GM19328 (cell line): ENCODE measurements around the gene HNRNPL.
"Not testable (repeated sequence)": the region's sequence is repeated elsewhere in the genome, so short reads cannot be mapped to it uniquely, and the experiment has no call there.

Experiments used
- ATAC-seq: cut with Tn5 transposase; IDR thresholded peaks from one replicate; pipeline ENCODE4 v1.9.1; 2021; ENCODE audit warnings: mild to moderate bottlenecking, moderate library complexity; ENCODE audit not compliant: unreplicated experiment

The HNRNPL gene

DNA sequence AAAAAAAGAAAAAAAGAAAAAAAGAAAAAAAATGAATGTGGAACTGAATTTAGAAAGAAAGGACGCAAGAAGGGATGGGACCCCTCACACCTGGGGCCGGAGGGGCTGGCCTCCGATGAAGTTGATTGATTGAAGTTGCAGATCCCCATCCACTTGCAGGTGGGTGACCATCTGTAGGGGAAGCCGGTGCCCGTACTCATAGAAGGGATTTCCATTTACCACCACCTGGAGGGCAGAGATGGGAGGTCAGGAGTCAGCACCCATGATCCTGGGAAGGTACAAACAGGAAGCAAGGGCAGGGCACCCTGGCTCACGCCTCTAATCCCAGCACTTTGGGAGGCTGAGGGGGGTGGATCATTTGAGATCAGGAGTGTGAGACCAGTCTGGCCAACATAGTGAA lies 43.4 kb downstream of the HNRNPL start:
- no peak for ATAC-seq

DNA sequence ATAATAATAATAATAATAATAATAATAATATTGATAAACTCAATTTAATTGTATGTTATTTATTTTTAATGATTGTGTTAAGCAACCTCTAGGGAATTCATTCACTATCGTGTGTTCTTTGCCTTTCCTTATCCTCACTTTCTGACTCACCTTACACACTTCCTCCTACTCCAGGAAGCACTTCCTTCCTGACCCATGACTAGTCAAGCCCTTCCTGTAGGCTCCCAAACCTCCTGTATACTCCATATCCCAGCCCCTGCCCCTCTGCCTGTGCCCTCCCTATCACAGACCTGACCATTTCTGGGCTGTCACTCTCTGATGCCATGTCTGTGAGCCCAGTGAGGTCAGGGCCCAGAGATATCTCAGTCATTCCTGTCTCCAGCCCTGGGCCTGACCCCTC lies 44.6 kb downstream of the HNRNPL start:
- ATAC-seq: no peak

DNA sequence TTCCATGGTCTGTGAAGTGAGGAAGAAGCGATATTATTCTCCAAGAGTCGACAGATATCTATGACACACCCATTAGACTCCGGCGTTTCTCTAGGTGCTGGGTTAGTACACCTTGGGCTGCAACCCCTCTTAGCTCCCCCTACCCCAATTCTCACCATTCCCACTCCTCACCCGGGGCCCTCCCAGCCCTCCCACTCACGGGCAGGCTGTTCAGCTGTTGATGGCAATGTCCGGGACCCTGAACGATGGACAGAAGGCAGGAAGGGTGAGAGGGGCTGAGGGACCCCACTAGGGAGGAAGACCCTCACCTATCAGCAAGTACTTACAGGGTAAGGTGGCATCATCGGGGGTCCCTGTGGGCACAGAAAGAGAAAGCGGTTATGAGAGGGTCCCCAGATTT lies 46.2 kb downstream of the HNRNPL start:
- ATAC-seq: no peak

DNA sequence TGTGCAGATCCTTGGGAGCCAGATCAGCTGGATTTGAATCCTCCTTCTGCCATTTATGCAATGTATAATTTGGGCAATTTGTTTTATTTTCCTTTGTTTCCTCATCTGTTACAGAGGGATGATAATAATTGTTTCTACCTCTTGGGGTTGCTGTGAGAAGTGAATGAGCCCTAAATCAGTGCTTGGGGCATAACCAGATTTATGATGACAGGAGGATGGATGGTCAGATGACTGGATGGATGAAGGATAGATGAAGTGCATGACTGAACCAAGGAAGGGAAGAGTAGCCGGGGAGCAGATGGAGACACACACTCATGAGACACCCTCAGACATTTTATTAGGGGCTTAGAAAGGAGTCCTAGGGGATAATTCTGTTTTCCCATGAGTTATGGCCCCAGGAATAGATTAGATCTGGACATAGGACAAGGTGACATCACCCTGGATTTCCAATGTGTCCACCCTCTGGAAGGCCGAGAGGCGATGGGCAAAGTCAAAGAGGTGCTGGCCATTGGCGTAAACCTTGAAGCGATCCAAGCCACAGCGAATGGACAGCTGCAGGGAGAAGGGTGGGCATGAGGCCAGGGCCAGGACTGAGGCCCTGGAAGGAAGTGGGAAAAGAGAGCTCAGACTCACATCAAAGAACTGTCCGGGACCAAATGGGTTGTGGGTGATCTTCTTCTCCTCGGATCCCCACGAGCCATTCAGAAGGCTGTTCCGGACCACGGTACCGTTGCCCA lies 48.3 kb downstream of the HNRNPL start:
- ATAC-seq: no peak

DNA sequence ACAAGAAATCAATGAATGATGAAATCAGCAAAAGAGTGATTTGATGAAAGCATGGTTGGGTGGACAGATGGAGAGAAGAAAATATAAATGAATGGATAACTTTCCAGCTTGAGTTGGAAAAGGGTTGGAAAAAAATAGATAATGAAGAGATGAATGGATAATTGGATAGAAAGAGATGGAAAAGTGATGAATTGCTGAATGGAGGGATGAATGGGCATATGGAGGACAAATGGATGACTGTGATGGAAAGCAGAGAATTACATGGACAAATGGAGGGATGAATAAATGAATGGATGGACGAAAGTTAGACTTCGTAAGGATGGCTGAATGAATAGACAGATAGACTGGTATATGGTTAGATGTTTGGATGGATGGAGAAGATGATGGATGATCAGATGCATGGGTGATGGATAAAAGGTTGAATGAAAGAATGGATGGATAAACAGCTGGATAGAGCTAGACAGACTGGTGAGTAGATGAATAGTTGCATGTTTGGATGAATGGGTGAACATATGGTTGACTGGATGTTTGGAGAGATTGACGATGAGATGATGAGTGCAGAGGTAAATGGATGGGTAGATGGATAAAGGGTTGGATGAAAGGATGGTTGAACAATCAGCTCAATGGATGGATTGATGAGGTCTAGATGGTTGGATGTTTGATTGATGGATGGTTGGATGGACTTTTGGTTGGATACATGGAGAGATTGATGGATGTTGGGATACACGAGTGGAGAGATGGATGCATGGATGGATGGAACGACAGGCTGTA lies 49.0 kb downstream of the HNRNPL start:
- ATAC-seq: no peak

DNA sequence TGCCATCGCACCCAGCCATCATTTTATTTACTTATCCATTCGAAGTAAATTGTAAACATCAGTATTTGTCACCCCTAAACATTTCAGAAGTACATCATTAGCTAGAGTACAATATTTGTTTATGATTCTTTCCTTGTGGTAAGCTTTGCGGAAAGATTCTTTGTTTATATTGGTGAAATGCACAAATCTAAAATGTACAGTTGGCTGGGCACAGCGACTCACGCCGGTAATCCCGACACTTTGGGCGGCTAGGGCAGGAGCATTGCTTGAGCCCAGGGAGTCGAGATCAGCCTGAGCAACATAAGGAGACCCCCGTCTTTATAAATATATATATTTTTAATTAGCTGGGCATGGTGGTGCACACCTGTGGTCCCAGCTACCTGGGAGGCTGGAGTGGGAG lies 50.7 kb downstream of the HNRNPL start:
- no peak for ATAC-seq

DNA sequence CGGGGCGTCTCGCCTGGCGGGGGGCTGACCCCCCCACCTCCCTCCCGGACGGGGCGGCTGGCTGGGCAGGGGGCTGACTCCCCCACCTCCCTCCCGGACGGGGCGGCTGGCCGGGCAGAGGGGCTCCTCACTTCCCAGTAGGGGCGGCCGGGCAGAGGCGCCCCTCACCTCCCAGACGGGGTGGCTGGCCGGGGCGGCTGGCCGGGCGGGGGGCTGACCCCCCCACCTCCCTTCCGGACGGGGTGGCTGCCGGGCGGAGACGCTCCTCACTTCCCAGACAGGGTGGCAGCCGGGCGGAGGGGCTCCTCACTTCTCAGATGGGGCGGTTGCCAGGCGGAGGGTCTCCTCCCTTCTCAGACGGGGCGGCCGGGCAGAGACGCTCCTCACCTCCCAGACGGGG lies 52.0 kb downstream of the HNRNPL start:
- ATAC-seq: not testable (repeated sequence)

DNA sequence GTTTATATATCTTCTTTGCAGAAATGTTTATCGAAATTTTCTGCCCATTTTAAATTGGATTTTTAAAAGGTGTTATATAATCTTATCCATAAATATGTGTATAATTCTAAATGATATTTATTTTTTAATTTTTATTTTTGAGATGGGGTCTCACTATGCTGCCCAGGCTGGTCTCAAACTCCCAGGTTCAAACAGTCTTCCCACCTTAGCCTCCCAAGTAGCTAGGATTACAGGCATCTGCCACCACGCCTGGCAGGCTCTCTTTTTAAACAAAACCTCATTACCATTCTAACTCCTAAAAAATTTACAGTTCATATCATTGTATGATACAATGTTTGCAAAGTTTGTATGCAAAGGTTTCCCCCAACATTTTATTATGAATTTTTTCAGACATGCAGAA lies 53.6 kb downstream of the HNRNPL start:
- ATAC-seq: no peak

DNA sequence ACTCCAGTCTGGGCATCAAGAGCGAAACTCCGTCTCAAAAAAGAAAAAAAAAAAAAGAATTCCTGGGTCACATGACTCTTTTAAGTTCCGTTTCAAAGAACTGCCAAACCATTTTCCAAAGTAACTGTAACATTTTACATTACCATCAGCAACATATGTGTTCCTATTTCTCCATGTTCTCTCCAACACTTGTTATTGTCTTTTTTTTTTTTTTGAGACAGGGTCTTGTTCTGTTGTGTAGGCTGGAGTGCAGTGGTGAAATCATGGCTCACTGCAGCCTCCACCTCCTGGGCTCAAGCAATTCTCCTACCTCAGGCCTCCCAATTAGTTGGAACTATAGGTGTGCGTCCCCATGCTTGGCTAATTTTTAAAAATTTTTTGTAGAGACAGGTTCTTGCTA lies 54.2 kb downstream of the HNRNPL start:
- ATAC-seq: no peak

DNA sequence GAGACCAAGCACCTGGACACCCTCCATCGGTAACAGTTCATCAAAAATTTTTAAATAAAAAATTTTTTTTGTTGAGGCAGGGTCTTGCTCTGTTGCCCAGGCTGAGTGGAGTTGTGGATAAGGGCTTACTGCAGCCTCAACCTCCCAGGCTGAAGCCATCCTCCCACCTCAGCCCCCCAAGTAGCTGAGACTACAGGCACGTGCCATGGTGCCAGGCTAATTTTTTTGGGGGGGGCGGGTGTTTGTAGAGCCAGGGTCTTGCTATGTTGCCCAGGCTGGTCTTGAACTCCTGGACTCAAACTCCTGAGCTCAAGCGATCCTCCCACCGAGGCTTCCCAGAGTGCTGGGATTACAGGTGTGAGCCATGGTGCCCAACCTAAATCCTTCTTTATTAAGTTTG lies 56.1 kb downstream of the HNRNPL start:
- no peak for ATAC-seq

DNA sequence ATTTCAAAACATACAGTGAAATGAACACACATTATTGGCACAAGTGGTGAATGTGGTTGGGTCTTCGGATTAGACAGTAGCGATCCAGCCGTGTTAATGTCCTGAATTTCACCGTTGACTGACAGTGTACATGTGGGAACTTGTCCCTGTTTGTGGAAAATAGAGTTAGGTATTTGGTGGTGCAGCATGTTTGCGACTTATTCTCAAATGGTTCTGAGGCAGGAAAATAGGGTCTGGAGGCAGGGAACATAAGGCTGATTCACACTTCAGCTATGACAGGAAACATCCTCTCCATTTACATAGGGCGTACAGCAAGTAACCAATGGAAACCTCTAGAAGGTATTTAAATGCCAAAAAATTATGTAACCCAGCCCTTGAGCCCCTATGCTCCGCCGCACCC lies 56.6 kb downstream of the HNRNPL start:
- no peak for ATAC-seq

DNA sequence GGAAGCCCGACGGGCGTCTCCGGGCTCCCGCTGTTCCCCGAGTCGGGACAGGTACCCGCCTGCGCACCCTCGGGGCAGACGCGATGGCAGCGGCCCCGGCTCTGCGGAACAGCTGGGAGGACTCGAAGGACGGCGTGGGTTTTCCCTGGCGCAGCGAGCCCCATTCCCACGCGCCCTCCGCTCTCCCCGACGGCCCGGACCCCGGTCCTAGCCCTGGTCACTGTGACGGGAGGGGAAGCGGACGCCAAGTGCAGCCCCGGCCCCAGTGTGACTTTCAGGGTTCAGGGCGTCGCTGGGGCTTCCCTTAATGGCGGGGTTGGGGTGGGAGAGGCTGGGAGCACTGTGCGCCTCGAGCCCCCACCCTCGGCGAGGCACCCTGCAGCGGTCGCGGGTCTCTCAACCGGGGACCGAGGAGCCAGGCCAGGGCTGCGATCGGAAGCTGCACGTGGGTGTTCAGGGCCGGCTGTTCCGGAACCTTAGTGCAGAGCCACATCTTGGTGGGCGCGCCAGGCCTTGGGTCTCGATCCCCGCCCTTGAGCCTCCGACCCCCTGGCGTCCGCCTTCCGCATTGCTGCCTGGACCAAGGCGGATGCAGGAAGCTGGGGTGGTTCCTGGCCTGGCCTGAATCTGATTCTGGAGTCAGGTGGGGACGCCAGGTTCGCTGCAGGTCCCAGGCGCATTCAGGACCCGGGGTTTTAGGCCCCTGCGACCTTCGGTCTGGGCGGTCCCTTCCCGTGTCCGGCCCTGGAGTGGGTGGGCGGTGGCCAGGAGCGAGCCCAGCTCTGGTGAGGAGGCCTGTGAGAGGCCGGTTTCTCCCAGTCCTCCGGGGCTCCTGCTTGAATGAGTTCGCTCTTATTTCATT lies 57.3 kb downstream of the HNRNPL start:
- no peak for ATAC-seq

DNA sequence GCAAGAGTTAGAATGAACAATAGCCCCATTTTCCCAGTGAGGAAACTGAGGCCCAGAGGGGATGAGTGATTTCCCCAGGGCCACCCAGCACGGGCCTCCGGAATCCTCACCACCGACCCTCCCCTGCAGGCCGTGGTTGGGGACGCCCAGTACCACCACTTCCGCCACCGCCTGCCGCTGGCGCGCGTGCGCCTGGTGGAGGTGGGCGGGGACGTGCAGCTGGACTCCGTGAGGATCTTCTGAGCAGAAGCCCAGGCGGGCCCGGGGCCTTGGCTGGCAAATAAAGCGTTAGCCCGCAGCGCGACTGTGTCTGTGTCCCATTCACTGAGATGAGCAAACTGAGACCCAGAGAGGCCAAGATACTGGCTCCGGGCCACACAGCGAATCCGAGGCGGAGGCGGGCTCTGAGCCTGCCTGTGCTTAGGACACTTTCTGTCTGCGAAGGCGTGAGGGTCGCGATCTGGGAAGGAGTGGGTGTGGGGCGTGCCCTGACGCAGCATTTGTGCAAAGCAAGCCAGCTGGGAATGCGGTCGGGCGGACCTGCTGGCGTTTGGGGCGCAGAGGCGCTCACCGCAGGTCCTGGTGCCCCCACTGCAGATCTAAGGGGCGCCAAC lies 58.2 kb downstream of the HNRNPL start:
- ATAC-seq: not testable (repeated sequence)

DNA sequence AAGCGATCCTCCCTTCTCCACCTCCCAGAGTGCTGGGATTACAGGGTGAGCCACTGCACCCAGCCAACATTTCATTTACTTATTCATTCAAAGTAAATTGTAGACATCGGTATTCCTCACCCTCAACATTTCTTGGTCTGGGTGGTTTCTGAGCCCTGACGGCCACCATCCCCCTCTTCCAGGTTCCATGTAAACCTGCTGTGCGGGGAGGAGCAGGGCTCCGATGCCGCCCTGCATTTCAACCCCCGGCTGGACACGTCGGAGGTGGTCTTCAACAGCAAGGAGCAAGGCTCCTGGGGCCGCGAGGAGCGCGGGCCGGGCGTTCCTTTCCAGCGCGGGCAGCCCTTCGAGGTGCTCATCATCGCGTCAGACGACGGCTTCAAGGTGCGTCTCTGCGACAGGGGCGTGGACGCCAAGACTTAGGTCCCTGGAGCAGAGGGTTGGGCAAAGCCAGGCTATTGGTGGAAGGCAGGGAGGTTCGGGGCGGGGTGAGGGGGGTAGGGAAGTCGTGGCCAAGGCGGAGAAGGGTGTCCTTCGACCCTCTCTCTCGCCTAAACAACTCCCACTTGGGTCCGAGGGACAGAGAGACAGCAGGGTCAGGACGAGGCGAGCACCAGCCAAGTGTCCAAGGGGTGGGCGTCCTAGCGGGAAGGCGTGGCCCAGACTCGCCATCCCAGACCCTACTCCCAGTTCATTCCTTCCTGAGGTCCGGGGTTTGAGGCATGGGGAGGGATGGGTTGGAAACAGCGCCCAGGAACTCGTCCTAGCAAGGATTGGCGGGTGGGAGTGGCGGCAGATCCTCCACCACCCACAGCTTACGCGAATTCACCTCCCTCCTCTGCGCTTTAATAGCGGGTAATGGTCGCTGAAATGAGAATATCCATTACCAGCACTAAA lies 59.0 kb downstream of the HNRNPL start:
- ATAC-seq: not testable (repeated sequence)

DNA sequence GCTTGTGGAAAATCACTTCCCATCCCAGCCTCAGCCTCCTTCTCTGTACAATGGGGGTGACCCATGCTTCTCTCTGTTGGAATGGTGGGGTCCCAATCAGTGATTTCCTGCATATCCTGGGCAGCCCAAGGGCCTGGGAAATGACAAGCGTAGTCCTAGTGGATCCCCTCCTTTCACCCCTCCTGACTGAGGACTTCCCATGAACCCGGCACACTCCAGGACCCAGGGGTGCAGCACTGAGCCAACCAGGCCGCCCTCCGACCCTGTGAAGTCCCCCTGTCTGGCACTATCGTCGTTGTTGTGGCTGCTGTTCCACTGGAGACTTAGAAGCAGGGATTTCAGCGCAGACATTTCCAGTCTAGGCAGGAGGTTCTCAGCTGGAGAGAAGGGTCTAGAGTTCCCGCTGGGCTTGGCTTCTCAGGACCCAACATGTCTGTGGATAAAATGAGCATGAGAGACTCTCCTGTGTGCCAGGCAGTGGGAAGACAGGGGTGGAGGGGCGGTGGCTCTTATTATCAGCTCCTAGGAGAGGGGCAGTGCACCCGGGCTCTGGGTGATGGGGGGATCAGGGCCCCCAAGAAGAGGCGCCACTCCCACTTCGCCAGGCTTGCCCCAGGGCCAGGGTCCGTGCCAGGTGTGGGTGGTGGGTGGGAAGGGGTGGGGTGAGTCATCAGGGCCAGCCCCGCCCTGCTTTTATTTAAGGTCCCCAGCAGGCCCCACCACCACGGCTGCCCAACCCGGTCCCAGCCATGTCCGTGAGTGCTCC lies 61.1 kb downstream of the HNRNPL start, which contains the start of gene LGALS7B:
TSS of gene LGALS7B (plus strand) at position 723 of the 766 bp plus-strand sequence. CDS start at position 750, 27 bp downstream.
- ATAC-seq: no peak

DNA sequence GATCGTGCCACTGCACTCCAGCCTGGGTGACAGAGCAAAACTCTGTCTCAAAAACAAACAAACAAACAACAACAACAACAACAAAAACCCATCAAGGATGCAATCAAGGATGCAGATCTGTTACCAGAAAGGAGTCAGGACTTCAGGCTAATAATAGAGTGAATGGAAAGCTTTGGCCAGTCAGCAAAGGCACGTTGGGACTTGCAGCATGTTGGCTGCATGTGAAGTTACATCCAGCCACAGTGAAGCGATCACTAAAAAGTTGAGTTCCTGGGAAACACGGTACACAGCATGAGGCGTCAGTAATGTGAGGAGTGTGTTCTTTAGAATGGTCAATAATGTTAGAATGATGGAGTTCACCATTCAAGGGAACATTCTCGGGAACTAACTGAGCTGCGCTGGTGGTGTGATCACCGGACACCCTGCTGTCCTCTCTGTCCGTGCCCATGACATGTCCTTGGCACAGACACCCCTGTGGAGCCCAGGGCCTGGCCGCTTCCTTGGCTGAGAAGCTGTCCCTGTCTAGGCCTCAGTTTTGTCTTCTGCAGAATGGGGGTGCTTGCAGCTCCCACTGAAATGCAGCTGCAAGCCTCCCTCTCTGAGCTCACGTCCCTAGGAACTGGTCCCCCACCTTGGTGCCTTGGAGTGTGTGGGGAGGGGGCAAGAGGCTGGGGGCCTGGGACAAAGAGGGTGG lies 63.1 kb downstream of the HNRNPL start:
- no peak for ATAC-seq
